ENCODE measurements around the gene SRP9.
"Not testable (repeated sequence)": the region's sequence is repeated elsewhere in the genome, so short reads cannot be mapped to it uniquely, and the experiment has no call there.

SRP9 gene

DNA sequence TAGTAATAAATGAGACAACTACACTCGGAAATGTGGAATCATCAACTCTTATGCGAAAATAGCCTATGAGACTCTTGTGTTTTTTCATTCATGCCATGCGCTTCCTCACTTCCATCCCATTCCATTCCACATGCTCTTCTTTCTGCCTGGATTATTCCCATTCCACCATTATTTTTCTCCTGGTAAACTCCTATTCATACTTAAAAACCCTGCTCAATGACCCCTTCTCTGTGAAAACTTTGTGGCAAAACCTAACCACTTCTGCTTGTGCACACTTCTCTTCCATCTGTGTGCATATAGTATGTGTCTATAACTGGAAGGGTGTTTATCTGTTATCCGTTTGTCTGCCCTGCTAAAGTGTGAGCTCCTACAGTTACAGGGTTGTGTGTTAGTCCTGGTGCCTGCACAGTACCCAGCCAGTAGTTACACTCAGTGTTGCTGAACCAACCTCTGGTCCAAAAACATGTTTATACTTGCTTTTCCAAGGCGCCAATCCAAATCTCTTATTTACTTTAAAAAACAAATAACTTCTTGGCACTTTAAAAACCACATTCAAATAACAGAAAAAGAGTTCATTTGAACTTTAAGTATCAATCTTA is 43.0 kb downstream of the SRP9 start:
- Mint-ChIP-seq H3K4me1 (ENCODE audit: low read depth) (peaks cover 4% of the 10 kb centered on the region), H3K27me3 (ENCODE audit: low read depth) (no peaks in the 10 kb centered on the region), H3K9me3 (no peaks in the 10 kb centered on the region), H3K27ac (no peak overlapping the region), H3K36me3 (ENCODE audit: low read depth) (no peaks in the 10 kb centered on the region), H3K4me3 (no peak overlapping the region)
- no peak for DNase-seq (ENCODE audit: low spot score)

GRCh38 chr1:225822655-225823403 is 45.2 kb downstream of the SRP9 start:
- Mint-ChIP-seq H3K36me3 (ENCODE audit: low read depth) (no peaks in the 10 kb centered on the region), H3K4me1 (ENCODE audit: low read depth) (peaks cover under 1% of the 10 kb centered on the region), H3K27me3 (ENCODE audit: low read depth) (no peaks in the 10 kb centered on the region), H3K27ac (no peak overlapping the region), H3K9me3 (no peaks in the 10 kb centered on the region), H3K4me3 (no peak overlapping the region)
- DNase-seq (ENCODE audit: low spot score), result no peak

DNA sequence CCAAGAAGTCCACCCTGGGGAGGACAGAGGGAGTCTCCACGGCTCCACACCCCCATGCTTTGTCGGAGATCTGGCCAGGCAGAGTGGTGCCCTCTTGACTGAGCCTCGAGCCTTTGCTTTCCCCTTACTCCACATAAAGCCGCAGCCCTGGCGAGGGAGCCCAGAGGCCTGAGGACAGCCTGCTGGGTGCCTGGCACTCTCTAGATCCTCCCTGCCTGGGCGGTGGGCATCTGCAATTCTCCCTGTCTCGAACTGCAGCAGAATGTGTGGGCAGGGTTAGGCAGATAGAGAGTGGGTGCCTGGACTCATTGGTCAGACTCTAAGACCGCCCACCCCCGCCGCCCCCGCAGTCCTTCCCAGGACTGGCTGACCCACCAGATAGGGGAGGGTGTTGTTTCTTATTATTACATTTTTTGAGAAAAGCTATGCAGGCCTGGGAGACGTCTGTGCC is 46.2 kb downstream of the SRP9 start:
- Mint-ChIP-seq H3K4me3 (no peak overlapping the region), H3K4me1 (ENCODE audit: low read depth) (no peaks in the 10 kb centered on the region), H3K27ac (no peak overlapping the region), H3K27me3 (ENCODE audit: low read depth) (no peaks in the 10 kb centered on the region), H3K9me3 (no peaks in the 10 kb centered on the region), H3K36me3 (ENCODE audit: low read depth) (no peaks in the 10 kb centered on the region)
- DNase-seq (ENCODE audit: low spot score), result no peak

DNA sequence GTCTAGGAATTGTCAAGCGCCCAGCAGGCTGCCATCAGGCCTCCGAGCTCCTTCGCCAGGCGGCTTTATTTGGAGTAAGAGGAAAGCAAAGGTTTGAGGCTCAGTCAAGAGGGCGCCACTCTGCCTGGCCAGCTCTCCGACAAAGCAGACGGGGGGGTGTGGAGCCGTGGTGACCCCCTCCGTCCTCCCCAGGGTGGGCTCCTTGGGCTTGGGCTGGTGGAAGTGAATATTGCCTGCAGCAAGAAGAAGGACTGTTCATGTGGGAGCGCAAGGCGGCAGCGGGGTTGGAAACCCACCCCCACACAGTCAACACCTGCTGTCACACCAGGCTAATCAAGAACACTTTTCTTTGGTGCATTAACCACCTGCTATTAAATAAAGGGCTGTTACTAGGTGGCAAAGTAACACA is 46.9 kb downstream of the SRP9 start:
- Mint-ChIP-seq H3K4me1 (ENCODE audit: low read depth) (no peaks in the 10 kb centered on the region), H3K27me3 (ENCODE audit: low read depth) (no peaks in the 10 kb centered on the region), H3K9me3 (no peaks in the 10 kb centered on the region), H3K36me3 (ENCODE audit: low read depth) (no peaks in the 10 kb centered on the region), H3K27ac (no peak overlapping the region), H3K4me3 (no peak overlapping the region)
- DNase-seq (ENCODE audit: low spot score), result no peak

GRCh38 chr1:225825078-225825477 is 47.5 kb downstream of the SRP9 start:
- no peak for DNase-seq (ENCODE audit: low spot score)
- Mint-ChIP-seq H3K36me3 (ENCODE audit: low read depth) (no peaks in the 10 kb centered on the region), H3K4me1 (ENCODE audit: low read depth) (no peaks in the 10 kb centered on the region), H3K4me3 (no peak overlapping the region), H3K9me3 (no peaks in the 10 kb centered on the region), H3K27ac (no peak overlapping the region), H3K27me3 (ENCODE audit: low read depth) (no peaks in the 10 kb centered on the region)

GRCh38 chr1:225825607-225826007 is 48.0 kb downstream of the SRP9 start:
- no peak for DNase-seq (ENCODE audit: low spot score)
- H3K4me3 Mint-ChIP-seq, result no peak overlapping the region
- no peaks in the 10 kb centered on the region for H3K4me1 Mint-ChIP-seq (ENCODE audit: low read depth)

DNA sequence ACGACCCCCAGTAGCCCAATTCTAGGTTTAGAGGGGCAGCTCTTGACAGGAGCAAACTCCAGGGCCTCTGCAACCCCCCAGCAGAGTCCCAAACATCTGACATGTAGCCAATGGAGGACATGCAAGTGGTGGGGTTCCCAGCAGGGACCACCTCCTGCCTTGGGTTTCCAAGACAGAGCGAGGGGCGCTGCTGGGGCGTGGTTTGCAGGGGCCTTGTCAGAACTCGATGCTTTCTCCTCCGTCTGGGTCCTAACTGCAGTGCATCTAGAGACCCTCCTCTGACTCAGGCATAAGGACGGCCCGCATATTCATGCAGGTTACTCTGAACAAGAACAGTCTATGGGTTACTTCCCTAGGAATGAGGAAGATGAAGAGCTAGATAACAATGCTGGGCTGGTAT is 49.5 kb downstream of the SRP9 start:
- no peak overlapping the region for H3K27ac Mint-ChIP-seq
- no peaks in the 10 kb centered on the region for H3K4me1 Mint-ChIP-seq (ENCODE audit: low read depth)
- DNase-seq (ENCODE audit: low spot score), result no peak
- H3K4me3 Mint-ChIP-seq, result no peak overlapping the region
- no peaks in the 10 kb centered on the region for H3K36me3 Mint-ChIP-seq (ENCODE audit: low read depth)
- no peaks in the 10 kb centered on the region for H3K9me3 Mint-ChIP-seq
- H3K27me3 Mint-ChIP-seq (ENCODE audit: low read depth), result no peaks in the 10 kb centered on the region

More at GRCh38 chr1:225825607-225826007, 48.0 kb downstream of the SRP9 start:
- Mint-ChIP-seq H3K36me3 (ENCODE audit: low read depth) (no peaks in the 10 kb centered on the region), H3K9me3 (no peaks in the 10 kb centered on the region), H3K27ac (no peak overlapping the region), H3K27me3 (ENCODE audit: low read depth) (no peaks in the 10 kb centered on the region)

DNA sequence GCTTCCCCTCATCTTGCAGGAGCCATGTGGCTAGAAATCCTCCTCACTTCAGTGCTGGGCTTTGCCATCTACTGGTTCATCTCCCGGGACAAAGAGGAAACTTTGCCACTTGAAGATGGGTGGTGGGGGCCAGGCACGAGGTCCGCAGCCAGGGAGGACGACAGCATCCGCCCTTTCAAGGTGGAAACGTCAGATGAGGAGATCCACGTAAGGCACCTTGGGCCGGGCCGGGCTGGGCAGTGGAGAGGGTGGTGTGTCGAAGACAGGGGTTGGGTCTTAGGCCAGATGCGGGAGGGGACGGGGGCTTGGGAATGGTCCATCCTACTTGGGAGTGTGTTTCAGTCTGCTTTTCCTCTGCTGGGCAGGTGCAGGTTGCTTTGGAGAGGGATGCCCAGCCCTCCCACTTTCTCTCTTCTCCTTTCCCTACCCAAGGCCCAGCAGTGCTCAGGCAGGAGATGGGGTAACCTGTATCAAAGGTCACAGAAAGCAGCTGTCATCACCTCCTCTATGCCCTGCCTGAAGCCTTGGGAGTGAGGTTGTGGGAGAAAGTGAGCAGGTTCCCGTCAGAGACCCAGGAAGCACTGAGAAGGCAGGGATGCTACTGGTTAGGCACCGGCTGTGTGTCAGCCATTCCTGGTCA is 51.2 kb downstream of the SRP9 start:
- H3K4me3 Mint-ChIP-seq, result no peak overlapping the region
- DNase-seq (ENCODE audit: low spot score), result no peak
- H3K36me3 Mint-ChIP-seq (ENCODE audit: low read depth), result no peaks in the 10 kb centered on the region
- H3K27ac Mint-ChIP-seq, result no peak overlapping the region
- H3K27me3 Mint-ChIP-seq (ENCODE audit: low read depth), result no peaks in the 10 kb centered on the region
- no peaks in the 10 kb centered on the region for H3K4me1 Mint-ChIP-seq (ENCODE audit: low read depth)
- H3K9me3 Mint-ChIP-seq, result no peaks in the 10 kb centered on the region

DNA sequence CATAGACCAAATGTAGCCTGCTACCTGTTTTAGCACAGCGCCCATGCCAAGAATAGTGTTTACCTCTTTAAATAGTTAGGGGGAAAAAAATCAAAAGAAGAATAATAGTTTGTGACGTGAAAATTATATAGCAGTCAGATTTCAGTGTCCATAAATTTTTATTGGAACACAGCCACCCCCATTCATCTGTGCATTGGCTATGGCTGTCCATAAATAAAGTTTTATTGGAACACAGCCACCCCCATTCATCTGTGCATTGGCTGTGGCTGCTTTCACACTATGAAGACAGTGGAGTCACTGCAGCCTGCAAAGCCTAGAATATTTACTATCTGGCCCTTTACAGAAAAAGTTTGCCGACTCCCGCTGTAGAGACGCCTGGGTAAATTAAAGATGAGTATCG is 53.2 kb downstream of the SRP9 start:
- Mint-ChIP-seq H3K9me3 (no peaks in the 10 kb centered on the region), H3K27ac (no peak overlapping the region), H3K27me3 (ENCODE audit: low read depth) (no peaks in the 10 kb centered on the region), H3K36me3 (ENCODE audit: low read depth) (no peaks in the 10 kb centered on the region), H3K4me1 (ENCODE audit: low read depth) (no peaks in the 10 kb centered on the region), H3K4me3 (no peak overlapping the region)
- no peak for DNase-seq (ENCODE audit: low spot score)

- no peaks in the 10 kb centered on the region for H3K27me3 Mint-ChIP-seq (ENCODE audit: low read depth)
- no peak overlapping the region for H3K27ac Mint-ChIP-seq
- DNase-seq (ENCODE audit: low spot score), result no peak
- H3K4me3 Mint-ChIP-seq, result no peak overlapping the region
- no peaks in the 10 kb centered on the region for H3K9me3 Mint-ChIP-seq
- no peaks in the 10 kb centered on the region for H3K4me1 Mint-ChIP-seq (ENCODE audit: low read depth)
- no peaks in the 10 kb centered on the region for H3K36me3 Mint-ChIP-seq (ENCODE audit: low read depth)
These were observed 57.0 kb downstream of the SRP9 start for GRCh38 chr1:225834417-225835329.

- Mint-ChIP-seq H3K9me3 (no peaks in the 10 kb centered on the region), H3K4me1 (ENCODE audit: low read depth) (no peaks in the 10 kb centered on the region), H3K36me3 (ENCODE audit: low read depth) (no peaks in the 10 kb centered on the region), H3K27me3 (ENCODE audit: low read depth) (no peaks in the 10 kb centered on the region), H3K27ac (no peak overlapping the region), H3K4me3 (no peak overlapping the region)
- no peak for DNase-seq (ENCODE audit: low spot score)
These were observed 58.2 kb downstream of the SRP9 start for GRCh38 chr1:225835856-225836255.

DNA sequence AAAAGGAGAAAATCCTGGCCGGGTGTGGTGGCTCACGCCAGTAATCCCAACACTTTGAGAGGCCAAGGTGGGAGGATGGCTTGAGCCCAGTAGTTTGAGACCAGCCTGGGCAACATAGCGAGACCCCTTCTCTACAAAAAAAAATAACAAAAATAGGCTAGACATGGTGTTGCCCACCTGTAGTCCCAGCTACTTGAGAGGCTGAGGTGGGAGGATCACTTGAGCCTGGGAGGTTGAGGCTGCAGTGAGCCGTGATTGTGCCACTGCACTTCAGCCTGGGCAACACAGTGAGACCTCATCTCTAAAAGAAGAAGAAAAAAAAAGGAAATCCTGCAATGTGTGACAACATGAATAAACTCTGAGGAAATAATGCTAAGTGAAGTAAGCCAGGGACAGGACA is 58.7 kb downstream of the SRP9 start:
- H3K4me1 Mint-ChIP-seq (ENCODE audit: low read depth); H3K27me3 Mint-ChIP-seq (ENCODE audit: low read depth); H3K4me3 Mint-ChIP-seq; DNase-seq (ENCODE audit: low spot score); H3K36me3 Mint-ChIP-seq (ENCODE audit: low read depth); H3K9me3 Mint-ChIP-seq; H3K27ac Mint-ChIP-seq: not testable (repeated sequence)

DNA sequence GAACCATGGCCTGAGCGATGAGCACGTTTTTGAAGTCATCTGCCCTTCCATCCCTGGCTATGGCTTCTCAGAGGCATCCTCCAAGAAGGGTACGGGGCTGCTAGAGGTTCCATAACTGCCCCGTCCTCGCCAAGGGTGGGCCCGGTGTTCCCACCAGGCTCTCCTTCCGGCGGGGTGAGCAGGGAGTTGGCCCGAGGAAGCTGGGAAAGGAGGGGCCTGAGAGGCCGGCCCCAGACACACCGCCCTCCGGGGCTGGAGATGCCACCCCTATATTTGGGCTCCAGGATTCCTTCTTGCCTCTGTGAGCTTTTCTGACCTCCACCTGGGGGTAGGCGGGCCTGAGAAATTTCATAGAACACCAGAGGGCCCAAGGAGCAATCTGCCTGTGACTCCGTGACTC is 61.2 kb downstream of the SRP9 start:
- H3K27me3 Mint-ChIP-seq (ENCODE audit: low read depth), result no peaks in the 10 kb centered on the region
- no peaks in the 10 kb centered on the region for H3K36me3 Mint-ChIP-seq (ENCODE audit: low read depth)
- H3K9me3 Mint-ChIP-seq, result no peaks in the 10 kb centered on the region
- no peaks in the 10 kb centered on the region for H3K4me1 Mint-ChIP-seq (ENCODE audit: low read depth)
- H3K27ac Mint-ChIP-seq, result no peak overlapping the region
- DNase-seq (ENCODE audit: low spot score), result no peak
- no peak overlapping the region for H3K4me3 Mint-ChIP-seq
